BE2C (cell line): Measurements from ENCODE around the gene C1orf105.

Experiments used
- DNase-seq: peaks from one replicate; pipeline ENCODE4 v3.0.0-alpha.2; 2020
- H3K27me3 ChIP-seq: fragments of 250-450 bp; sonication (Bioruptor Pico); 2 replicates; pipeline ENCODE4 v1.5.1; 2020; ENCODE audit warnings: mild to moderate bottlenecking
- H3K36me3 ChIP-seq: fragments of 250-450 bp; sonication (Bioruptor Pico); 2 replicates; pipeline ENCODE4 v1.5.1; 2020; ENCODE audit warnings: mild to moderate bottlenecking
- H3K4me1 ChIP-seq: fragments of 250-450 bp; sonication (Bioruptor Pico); 2 replicates; pipeline ENCODE4 v1.5.1; 2020
- H3K4me3 ChIP-seq: 2 replicates; pipeline ENCODE4 v1.5.1; 2011; ENCODE audit warnings: low read depth, low read length
- H3K9me3 ChIP-seq: fragments of 250-450 bp; sonication (Bioruptor Pico); 2 replicates; pipeline ENCODE4 v1.5.1; 2020
- TF ChIP-seq, protein P1 (sequence below): IDR thresholded peaks from 2 replicates; pipeline ENCODE4 v1.5.1; 2012; ENCODE audit warnings: mild to moderate bottlenecking, low read depth, low read length

Gene C1orf105

DNA sequence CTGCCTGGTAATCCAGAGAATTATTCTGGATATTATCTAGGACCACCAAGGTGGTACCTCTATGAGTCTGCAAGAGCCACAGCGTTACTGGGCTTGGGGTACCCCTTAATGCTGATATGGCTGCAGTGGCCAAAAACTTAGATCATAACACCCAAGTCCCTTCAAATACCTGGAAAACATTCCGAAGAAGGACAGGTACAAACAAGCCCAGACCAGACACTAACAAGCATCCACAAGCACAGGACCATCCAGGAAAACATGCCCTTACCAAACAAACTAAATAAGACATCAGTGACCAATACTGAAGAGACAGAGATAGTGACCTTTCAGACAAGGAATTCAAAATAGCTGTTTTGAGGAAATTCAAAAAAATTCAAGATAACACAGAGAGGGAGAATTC is 2.9 kb downstream of the C1orf105 start:
- Histone ChIP-seq H3K27me3 (no peaks in the 10 kb centered on the region), H3K36me3 (no peaks in the 10 kb centered on the region), H3K9me3 (no peaks in the 10 kb centered on the region), H3K4me1 (no peaks in the 10 kb centered on the region), H3K4me3 (no peak overlapping the region)
- TF ChIP-seq, protein P1, sequence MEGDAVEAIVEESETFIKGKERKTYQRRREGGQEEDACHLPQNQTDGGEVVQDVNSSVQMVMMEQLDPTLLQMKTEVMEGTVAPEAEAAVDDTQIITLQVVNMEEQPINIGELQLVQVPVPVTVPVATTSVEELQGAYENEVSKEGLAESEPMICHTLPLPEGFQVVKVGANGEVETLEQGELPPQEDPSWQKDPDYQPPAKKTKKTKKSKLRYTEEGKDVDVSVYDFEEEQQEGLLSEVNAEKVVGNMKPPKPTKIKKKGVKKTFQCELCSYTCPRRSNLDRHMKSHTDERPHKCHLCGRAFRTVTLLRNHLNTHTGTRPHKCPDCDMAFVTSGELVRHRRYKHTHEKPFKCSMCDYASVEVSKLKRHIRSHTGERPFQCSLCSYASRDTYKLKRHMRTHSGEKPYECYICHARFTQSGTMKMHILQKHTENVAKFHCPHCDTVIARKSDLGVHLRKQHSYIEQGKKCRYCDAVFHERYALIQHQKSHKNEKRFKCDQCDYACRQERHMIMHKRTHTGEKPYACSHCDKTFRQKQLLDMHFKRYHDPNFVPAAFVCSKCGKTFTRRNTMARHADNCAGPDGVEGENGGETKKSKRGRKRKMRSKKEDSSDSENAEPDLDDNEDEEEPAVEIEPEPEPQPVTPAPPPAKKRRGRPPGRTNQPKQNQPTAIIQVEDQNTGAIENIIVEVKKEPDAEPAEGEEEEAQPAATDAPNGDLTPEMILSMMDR, result no peak
- no peak for DNase-seq

DNA sequence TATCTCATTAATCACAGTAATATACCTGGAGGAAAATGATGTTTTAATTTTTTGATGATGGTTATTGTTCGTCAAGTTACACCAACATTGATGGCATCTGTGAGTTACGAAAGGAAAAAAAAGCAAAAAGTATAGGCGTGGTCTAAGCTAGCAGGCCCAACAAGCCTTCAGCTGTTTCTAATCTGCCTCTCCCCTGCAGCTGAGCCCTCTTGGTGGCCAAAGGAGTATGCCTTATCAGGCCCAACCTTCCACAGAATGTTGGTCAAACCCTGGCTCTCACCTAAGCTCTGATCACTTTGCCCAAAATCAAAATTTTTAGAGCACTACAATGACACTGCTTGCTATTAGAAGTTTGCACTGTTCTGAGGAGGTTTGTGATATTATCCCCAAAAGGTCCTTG is 4.9 kb downstream of the C1orf105 start:
- Histone ChIP-seq H3K9me3 (no peaks in the 10 kb centered on the region), H3K36me3 (no peaks in the 10 kb centered on the region), H3K4me3 (no peak overlapping the region), H3K4me1 (no peaks in the 10 kb centered on the region), H3K27me3 (no peaks in the 10 kb centered on the region)
- TF ChIP-seq, protein P1, result no peak
- no peak for DNase-seq

DNA sequence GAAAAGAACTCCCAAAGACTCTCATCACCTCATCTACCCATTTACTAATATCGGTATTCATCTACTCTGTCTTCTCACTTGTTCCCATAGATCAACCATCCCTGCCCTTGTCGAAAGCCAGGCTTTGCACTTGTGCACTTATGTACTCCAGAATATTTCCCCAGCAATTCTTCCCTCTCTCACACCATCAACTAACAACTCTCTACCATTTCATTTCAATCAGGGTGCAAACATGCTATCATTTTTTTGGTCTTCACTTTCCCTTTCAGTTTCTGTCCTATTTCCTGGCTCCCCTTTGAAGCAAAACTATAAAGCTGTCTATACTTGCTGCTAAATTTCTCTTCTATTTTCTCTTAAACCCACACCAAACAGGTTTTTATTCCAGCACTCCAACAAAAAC is 6.7 kb downstream of the C1orf105 start:
- Histone ChIP-seq H3K4me1 (no peaks in the 10 kb centered on the region), H3K4me3 (no peak overlapping the region), H3K9me3 (no peaks in the 10 kb centered on the region), H3K27me3 (no peaks in the 10 kb centered on the region), H3K36me3 (no peaks in the 10 kb centered on the region)
- DNase-seq, result no peak
- TF ChIP-seq, protein P1, result no peak

DNA sequence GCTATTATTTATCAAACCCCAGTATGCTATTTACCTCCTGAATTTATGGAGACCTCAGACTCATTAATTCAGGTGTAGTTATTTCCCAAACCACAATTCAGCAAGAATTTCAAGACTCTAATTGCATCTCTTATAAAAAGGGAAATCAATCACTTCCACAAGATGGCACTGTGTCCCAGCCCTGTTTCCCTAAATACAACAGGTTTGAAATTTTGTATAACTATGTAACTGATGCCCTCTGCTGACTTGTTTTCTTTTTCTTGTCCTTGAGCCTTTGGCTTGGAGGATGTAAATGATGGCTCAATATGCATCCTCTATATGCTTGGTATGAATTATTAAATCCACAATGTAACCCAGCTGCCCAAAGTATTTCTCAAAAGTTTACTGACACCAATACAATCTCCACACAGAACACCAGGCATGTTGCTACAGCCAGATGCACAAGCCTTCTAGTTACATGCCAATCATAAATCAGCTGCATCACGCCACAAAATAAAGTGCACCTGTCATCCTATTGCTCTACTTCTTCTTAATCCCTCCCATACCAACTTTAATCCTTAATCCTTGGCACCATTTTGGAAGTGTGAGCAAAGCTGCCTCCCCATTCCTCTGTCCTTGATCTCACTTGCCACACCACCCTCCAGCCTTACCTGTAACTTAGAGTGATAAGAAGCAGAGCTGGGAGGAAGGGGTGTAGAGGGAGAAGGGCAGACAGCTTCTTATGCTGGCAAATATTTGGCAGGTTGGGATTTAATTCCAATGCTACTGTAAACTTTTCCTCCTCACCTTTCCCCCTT is 9.0 kb downstream of the C1orf105 start:
- H3K27me3 ChIP-seq, result no peaks in the 10 kb centered on the region
- H3K36me3 ChIP-seq, result no peaks in the 10 kb centered on the region
- H3K4me3 ChIP-seq, result no peak overlapping the region
- H3K4me1 ChIP-seq, result no peaks in the 10 kb centered on the region
- TF ChIP-seq, protein P1, result peak; percentile 82
- no peaks in the 10 kb centered on the region for H3K9me3 ChIP-seq
- peak; percentile 35 for DNase-seq

DNA sequence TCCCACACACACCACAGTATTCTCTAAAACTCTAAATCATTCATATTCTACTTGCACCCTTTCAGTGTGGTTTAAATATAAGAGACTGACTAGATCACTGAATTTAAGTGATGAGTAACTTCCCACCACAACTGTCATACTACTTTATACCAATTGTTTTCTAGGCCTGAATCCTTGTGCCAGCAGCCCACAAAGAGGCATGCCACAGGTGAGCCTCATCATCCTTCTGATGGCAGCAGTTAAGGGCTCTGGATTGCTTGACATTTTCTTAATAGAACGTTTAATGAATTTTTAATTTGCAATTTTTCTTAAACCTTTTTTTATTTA is 9.6 kb downstream of the C1orf105 start:
- Histone ChIP-seq H3K36me3 (no peaks in the 10 kb centered on the region), H3K9me3 (no peaks in the 10 kb centered on the region), H3K4me3 (no peak overlapping the region), H3K27me3 (no peaks in the 10 kb centered on the region), H3K4me1 (no peaks in the 10 kb centered on the region)
- DNase-seq, result no peak
- TF ChIP-seq, protein P1, result no peak

DNA sequence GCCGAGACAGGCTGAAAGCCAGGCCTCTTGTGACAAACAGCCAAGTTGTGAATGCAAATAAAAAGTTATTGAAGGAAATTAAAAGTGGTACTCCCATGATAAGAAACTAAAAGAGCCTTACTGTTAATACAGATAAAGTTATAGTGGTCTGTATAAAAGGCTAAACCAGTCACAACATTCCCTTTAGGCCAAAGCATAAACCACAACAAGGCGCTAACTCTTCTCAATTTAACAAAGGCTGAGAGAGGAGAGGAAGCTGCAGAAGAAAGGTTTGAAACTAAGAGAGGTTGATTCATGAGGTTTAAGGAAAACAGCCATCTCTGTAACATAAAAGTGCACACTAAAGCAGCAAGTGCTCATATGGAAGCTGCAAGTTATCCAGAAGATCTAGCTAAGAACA is 10.7 kb downstream of the C1orf105 start:
- no peaks in the 10 kb centered on the region for H3K27me3 ChIP-seq
- TF ChIP-seq, protein P1, result no peak
- H3K4me1 ChIP-seq, result no peaks in the 10 kb centered on the region
- no peak overlapping the region for H3K4me3 ChIP-seq
- no peaks in the 10 kb centered on the region for H3K36me3 ChIP-seq
- DNase-seq, result no peak
- no peaks in the 10 kb centered on the region for H3K9me3 ChIP-seq
